HCT116 (cell line): ENCODE measurements around the gene TMOD1. TPM values are rescaled to one million over a fixed set of nuclear protein-coding genes. Genes with fewer than 3 reads are reported as not detected.

Experiments used
- EGR1 ChIP-seq: IDR thresholded peaks from 2 replicates; pipeline ENCODE4 v1.6.1; 2012; ENCODE audit warnings: low read depth
- ELF1 ChIP-seq: IDR thresholded peaks from 2 replicates; pipeline ENCODE4 v1.6.1; 2012; ENCODE audit warnings: low read depth, borderline replicate concordance
- EZH2 ChIP-seq: fragments of 200-600 bp; sonication (generic); IDR thresholded peaks from 2 replicates; pipeline ENCODE4 v1.6.1; 2017; ENCODE audit warnings: antibody characterized with exemption, mixed run types
- REST ChIP-seq: IDR thresholded peaks from 2 replicates; pipeline ENCODE4 v1.6.1; 2012; ENCODE audit warnings: low read depth
- ZFX ChIP-seq: fragments of 450-650 bp; IDR thresholded peaks from 2 replicates; pipeline ENCODE4 v1.6.1; 2017
- ZNF274 ChIP-seq: fragments of 200-500 bp; sonication (Bioruptor generic); IDR thresholded peaks from 2 replicates; pipeline ENCODE4 v1.6.1; 2014; ENCODE audit warnings: mild to moderate bottlenecking, low read depth, low read length, inconsistent platforms
- total RNA-seq: library from RNA; stranded (reverse); gene quantifications from one replicate; pipeline ENCODE4 v1.2.1, GENCODE V29; 2021; ENCODE audit not compliant: unreplicated experiment
- TF ChIP-seq, protein P1 (sequence below): IDR thresholded peaks from 2 replicates; pipeline ENCODE4 v1.6.1; 2011; ENCODE audit warnings: mild to moderate bottlenecking, low read length, moderate library complexity; ENCODE audit not compliant: insufficient replicate concordance; ENCODE audit errors: extremely low read depth

Gene TMOD1
- total RNA-seq, 1 experiment from 2014 or later: 4.4 TPM

DNA sequence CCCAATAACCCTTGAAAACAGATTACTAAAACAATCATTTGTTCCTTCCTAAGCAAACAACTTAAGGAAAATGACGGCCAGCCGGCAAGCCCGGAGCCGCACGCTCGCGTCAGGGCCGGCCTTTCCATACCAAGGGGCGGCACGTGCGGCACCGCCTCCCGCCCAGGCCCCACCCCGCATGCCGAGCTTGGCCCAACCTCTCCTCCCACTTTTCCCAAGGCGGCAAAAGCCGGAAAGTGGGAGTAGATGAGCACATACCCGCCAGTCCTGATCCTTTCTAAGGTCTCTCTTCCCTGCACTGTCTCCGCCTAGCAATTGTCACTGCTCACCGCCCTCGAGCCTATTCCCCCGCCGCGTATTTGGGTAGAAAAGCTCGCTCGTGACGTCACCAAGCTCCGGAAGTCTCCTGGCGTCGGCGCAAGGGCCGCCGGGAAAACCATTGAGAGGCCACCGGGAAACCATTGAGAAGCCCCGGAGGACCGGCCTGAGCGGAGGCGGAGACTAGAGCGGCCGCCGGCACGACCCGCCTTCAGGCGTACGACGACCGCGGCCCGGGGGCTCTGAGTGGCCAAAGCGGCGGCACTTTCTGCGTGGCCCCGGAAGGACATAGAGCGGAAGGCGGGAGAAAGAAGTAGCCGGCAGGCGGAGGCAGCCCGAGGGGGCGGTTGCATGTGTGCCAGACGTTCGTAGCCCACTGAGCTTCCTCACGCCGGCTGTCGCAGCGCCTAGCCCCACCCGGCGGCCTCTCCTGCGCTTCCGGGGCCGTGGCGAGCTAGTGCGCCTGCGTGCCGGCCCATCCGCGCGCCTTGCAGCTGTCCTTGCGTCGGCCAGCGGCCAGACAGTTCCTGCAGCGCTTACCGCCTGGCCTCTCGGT, 131.8 kb downstream of the TMOD1 start, which contains the start of the genes NCBP1 and TSTD2 (continued):
- TF ChIP-seq REST (no peak), ZFX (no peak), ZNF274 (no peak), EGR1 (peak; percentile 92), ELF1 (peak; percentile 89), EZH2 (no peak)
- TF ChIP-seq, protein P1, sequence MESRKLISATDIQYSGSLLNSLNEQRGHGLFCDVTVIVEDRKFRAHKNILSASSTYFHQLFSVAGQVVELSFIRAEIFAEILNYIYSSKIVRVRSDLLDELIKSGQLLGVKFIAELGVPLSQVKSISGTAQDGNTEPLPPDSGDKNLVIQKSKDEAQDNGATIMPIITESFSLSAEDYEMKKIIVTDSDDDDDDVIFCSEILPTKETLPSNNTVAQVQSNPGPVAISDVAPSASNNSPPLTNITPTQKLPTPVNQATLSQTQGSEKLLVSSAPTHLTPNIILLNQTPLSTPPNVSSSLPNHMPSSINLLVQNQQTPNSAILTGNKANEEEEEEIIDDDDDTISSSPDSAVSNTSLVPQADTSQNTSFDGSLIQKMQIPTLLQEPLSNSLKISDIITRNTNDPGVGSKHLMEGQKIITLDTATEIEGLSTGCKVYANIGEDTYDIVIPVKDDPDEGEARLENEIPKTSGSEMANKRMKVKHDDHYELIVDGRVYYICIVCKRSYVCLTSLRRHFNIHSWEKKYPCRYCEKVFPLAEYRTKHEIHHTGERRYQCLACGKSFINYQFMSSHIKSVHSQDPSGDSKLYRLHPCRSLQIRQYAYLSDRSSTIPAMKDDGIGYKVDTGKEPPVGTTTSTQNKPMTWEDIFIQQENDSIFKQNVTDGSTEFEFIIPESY: no peak
